Stimulated activated CD4-positive, alpha-beta T cell treated with anti-CD3 and anti-CD28 coated beads, Interleukin-4, amount 100 ng/mL, for 1 hour (primary cell): ENCODE measurements around the gene ZNF438.
"Not testable (repeated sequence)": the region's sequence is repeated elsewhere in the genome, so short reads cannot be mapped to it uniquely, and the experiment has no call there.

Source experiments
- DNase-seq: peaks from one replicate; pipeline ENCODE4 v3.0.0-alpha.2; 2020

The ZNF438 gene

GRCh38 chr10:30929901-30930520 is 101.7 kb downstream of the ZNF438 start:
- no peak for DNase-seq

GRCh38 chr10:30929311-30929729 is 102.3 kb downstream of the ZNF438 start:
- DNase-seq: not testable (repeated sequence)

- DNase-seq: no peak
These were observed 102.9 kb downstream of the ZNF438 start for GRCh38 chr10:30928742-30929141.

- no peak for DNase-seq
These were observed 113.0 kb downstream of the ZNF438 start for GRCh38 chr10:30918651-30919050.

- DNase-seq: no peak
These were observed 113.9 kb downstream of the ZNF438 start for GRCh38 chr10:30917789-30918188.

- DNase-seq: no peak
These were observed 114.6 kb downstream of the ZNF438 start for GRCh38 chr10:30917067-30917466.

GRCh38 chr10:30915146-30915545 is 116.5 kb downstream of the ZNF438 start:
- DNase-seq: no peak

GRCh38 chr10:30911303-30911863 is 120.3 kb downstream of the ZNF438 start:
- DNase-seq: no peak

GRCh38 chr10:30903397-30904138 is 128.1 kb downstream of the ZNF438 start:
- no peak for DNase-seq

- no peak for DNase-seq
These were observed 128.9 kb downstream of the ZNF438 start for GRCh38 chr10:30902621-30903396.

GRCh38 chr10:30901487-30901886 is 130.2 kb downstream of the ZNF438 start:
- not testable (repeated sequence) for DNase-seq

- no peak for DNase-seq
These were observed 132.7 kb downstream of the ZNF438 start for GRCh38 chr10:30898964-30899363.

- DNase-seq: no peak
These were observed 134.1 kb downstream of the ZNF438 start for GRCh38 chr10:30897547-30897946.

- DNase-seq: no peak
These were observed 134.6 kb downstream of the ZNF438 start for GRCh38 chr10:30897048-30897447.

- no peak for DNase-seq
These were observed 137.4 kb downstream of the ZNF438 start for GRCh38 chr10:30894221-30894620.

- no peak for DNase-seq
These were observed 138.5 kb downstream of the ZNF438 start for GRCh38 chr10:30893208-30893607.

GRCh38 chr10:30887839-30888238 is 143.8 kb downstream of the ZNF438 start:
- DNase-seq: no peak

- no peak for DNase-seq
These were observed 146.2 kb downstream of the ZNF438 start for GRCh38 chr10:30885423-30885822.

GRCh38 chr10:30883751-30884150 is 147.9 kb downstream of the ZNF438 start:
- no peak for DNase-seq

GRCh38 chr10:30883116-30883515 is 148.5 kb downstream of the ZNF438 start:
- DNase-seq: no peak

- DNase-seq: no peak
These were observed 149.4 kb downstream of the ZNF438 start for GRCh38 chr10:30882281-30882680.

GRCh38 chr10:30878920-30879319 is 152.7 kb downstream of the ZNF438 start:
- DNase-seq: no peak

GRCh38 chr10:30877111-30877510 is 154.6 kb downstream of the ZNF438 start:
- DNase-seq: no peak

GRCh38 chr10:30873411-30873810 is 158.3 kb downstream of the ZNF438 start:
- no peak for DNase-seq
